Right lobe of liver (tissue), 6 donors: ENCODE data around the gene LRRC1. TPM values are rescaled to one million over a fixed set of nuclear protein-coding genes. Genes with fewer than 3 reads are reported as not detected.
"Not testable (repeated sequence)": the region's sequence is repeated elsewhere in the genome, so short reads cannot be mapped to it uniquely, and the experiment has no call there.

ENCODE experiments used
- ATAC-seq, 4 donors: fragments of 200-7000 bp; cut with Tn5 transposase; one replicate each; pipeline ENCODE4 v1.9.1; 2020; ENCODE audit warnings: mild to moderate bottlenecking in 4 of 4, moderate library complexity in 4 of 4
- DNase-seq, 3 donors: peaks; one replicate each; pipeline ENCODE4 v3.0.0-alpha.2; 2020
- H3K27ac ChIP-seq, 3 donors: fragments of 200-600 bp; one replicate each; pipeline ENCODE4 v1.8.0; 2022
- H3K27me3 ChIP-seq, 2 donors: fragments of 200-600 bp; one replicate each; pipeline ENCODE4 v1.8.0; 2022
- H3K36me3 ChIP-seq, 4 donors: fragments of 200-600 bp; sonication (generic) in 1 of 4; one replicate each; pipeline versions ENCODE4 v1.5.1 to v1.8.0; 2017 to 2022; ENCODE audit warnings: control low read depth in 1 of 4
- H3K4me1 ChIP-seq, 4 donors: fragments of 200-600 bp; sonication (generic) in 1 of 4; one replicate each; pipeline versions ENCODE4 v1.5.1 to v1.8.0; 2017 to 2022; ENCODE audit warnings: control low read depth in 1 of 4
- H3K4me3 ChIP-seq, 3 donors: fragments of 200-600 bp; one replicate each; pipeline ENCODE4 v1.8.0; 2022
- H3K9me3 ChIP-seq, 4 donors: fragments of 200-600 bp; sonication (generic) in 1 of 4; one replicate each; pipeline versions ENCODE4 v1.5.1 to v1.8.0; 2017 to 2022; ENCODE audit warnings: control low read depth in 1 of 4
- CTCF ChIP-seq, 4 donors: fragments of 200-600 bp in 3 of 4; fragments of 450-650 bp in 1 of 4; IDR thresholded peaks; one replicate each; pipeline versions ENCODE4 v1.5.1 to v1.8.0; 2016 to 2022; ENCODE audit warnings: antibody characterized with exemption in 4 of 4, mild to moderate bottlenecking in 2 of 4
- POLR2A ChIP-seq: fragments of 450-650 bp; IDR thresholded peaks from one replicate; pipeline ENCODE4 v1.6.1; 2017; ENCODE audit warnings: antibody characterized with exemption, mild to moderate bottlenecking
- WGBS: methylation state at CpG from one replicate; pipeline ENCODE4 v1.1.6; 2018; ENCODE audit warnings: low coverage, low lambda C conversion rate; ENCODE audit not compliant: insufficient coverage; ENCODE audit errors: missing lambda C conversion rate; 5-methylcytosine and 5-hydroxymethylcytosine counted together
- intact Hi-C, 2 donors: fragments of 100-400 bp; cut with DNase I; formaldehyde crosslinking; loops; one replicate each; pipeline versions ENCODE4 v1.11.2 to v1.14.1; 2022
- total RNA-seq, 6 experiments: library from RNA; depleted of rRNA in 2 of 6; stranded (reverse); fragments of >200 nt in 2 of 6; fragmentation: NEBNext Ultra II Directional in 3 of 6; extraction: Animal tissue kit (Norgen Biotek cat#: 25700) in 3 of 6; gene quantifications; one replicate each; pipeline versions ENCODE4 v1.1.0 to v1.2.4, GENCODE V29; 2016 to 2023
- donor health status: DM: no; HTN: yes; CAD: no.
- donor health status: DM: no; HTN: no; CAD: no.
- donor health status: DM: no; HTN: no; CAD: no.
- donor health status: DM: no; HTN: yes; CAD: no.
- donor health status: DM: no; HTN: yes; CAD: no.

LRRC1 gene
- total RNA-seq, 6 experiments from 2014 or later: 0.46 to 3.2 (median 1.4) TPM

DNA sequence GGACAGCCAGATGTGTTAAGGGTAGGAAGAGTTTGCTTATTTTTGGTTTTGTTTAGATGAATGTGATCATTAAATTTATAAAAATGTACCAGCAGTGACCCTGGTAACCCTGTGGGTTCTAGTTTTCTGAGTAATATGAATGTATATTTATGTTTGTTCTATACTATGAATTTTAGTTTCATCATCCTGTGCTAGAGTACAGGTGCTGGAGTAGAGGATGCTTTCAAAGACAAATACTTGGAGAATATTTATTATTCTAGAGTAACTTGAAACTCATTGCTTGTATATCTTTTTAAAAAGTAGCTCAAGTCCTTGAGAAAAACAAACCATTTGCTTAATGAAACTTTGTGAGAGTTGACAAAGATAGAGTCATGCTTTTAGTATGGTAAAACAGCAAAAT lies 7.8 kb downstream of the LRRC1 start:
- DNase-seq: no peak
- H3K4me3 ChIP-seq: no peak overlapping the region
- H3K9me3 ChIP-seq: no peaks in the 10 kb centered on the region
- no peak for ATAC-seq
- TF ChIP-seq POLR2A (no peak), CTCF (IDR thresholded peaks at IDR 0.05) (no peak)
- no peaks in the 10 kb centered on the region for H3K36me3 ChIP-seq
- intact Hi-C loops: no loop called here
- no peaks in the 10 kb centered on the region for H3K4me1 ChIP-seq
- no peaks in the 10 kb centered on the region for H3K27me3 ChIP-seq
- no peak overlapping the region for H3K27ac ChIP-seq

GRCh38 chr6:53803081-53803860 lies 8.5 kb downstream of the LRRC1 start:
- H3K9me3 ChIP-seq: no peaks in the 10 kb centered on the region
- no peaks in the 10 kb centered on the region for H3K36me3 ChIP-seq
- ATAC-seq (no peak), DNase-seq (no peak)
- H3K4me1 ChIP-seq: no peaks in the 10 kb centered on the region
- 60% methylated on average over 5 of the region's 6 CpGs for WGBS
- intact Hi-C loops: no loop called here
- H3K4me3 ChIP-seq: no peak overlapping the region
- no peaks in the 10 kb centered on the region for H3K27me3 ChIP-seq
- H3K27ac ChIP-seq: no peak overlapping the region
- TF ChIP-seq POLR2A (no peak), CTCF (IDR thresholded peaks at IDR 0.05) (no peak)

DNA sequence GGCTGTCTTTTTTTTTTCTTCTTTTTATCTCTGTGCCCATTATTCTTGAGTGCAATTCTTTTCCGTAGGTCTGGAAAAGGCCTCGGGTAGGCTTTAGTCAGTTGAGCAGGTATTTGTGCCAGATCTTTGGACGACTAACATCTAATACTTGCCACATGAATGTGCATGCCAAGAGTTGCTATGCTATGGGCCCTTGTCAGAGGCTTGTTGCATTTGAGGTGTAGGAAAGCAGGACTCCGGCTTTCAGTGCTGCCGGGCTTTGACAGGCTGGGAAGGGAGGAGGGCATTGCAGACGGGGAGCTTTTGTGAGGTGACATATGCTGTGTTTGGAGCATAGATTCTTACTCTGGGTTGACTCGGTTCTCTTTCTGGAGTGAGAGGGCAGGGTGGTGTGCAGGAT lies 10.2 kb downstream of the LRRC1 start:
- no peak for ATAC-seq
- 80% methylated on average over 4 of the region's 7 CpGs for WGBS
- intact Hi-C loops: no loop called here

DNA sequence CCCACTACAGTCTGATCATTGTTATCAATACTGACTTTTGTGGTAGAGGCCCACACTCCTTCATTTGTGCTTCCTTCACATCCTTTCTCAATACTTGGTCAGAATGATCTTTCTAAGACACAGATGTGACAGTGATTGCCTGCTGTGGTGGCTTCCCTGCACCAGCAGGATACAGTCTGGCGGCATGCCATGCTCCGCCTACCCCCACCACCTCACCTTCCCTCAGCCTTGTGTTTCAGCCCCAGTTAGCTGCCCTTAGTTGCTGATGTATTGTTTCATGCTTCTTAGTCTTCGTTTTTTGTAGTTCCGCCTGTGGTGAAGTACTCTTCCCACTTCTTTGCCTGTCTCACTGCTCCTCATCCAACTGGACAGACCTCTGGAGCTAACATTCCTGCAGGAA lies 10.9 kb downstream of the LRRC1 start:
- TF ChIP-seq CTCF (IDR thresholded peaks at IDR 0.05) (no peak), POLR2A (no peak)
- intact Hi-C loops: no loop called here
- no peak for DNase-seq
- Histone ChIP-seq H3K36me3 (no peaks in the 10 kb centered on the region), H3K27me3 (no peaks in the 10 kb centered on the region), H3K9me3 (no peaks in the 10 kb centered on the region), H3K4me3 (no peak overlapping the region), H3K4me1 (no peaks in the 10 kb centered on the region), H3K27ac (no peak overlapping the region)
- ATAC-seq: no peak
- WGBS: 65% methylated on average over 4 of the region's 4 CpGs

More for the DNA sequence above, 10.2 kb downstream of the LRRC1 start:
- TF ChIP-seq CTCF (IDR thresholded peaks at IDR 0.05): no peak
- TF ChIP-seq POLR2A: no peak
- DNase-seq: no peak
- no peak overlapping the region for H3K4me3 ChIP-seq
- H3K4me1 ChIP-seq: no peaks in the 10 kb centered on the region
- H3K36me3 ChIP-seq: no peaks in the 10 kb centered on the region
- H3K9me3 ChIP-seq: no peaks in the 10 kb centered on the region
- no peaks in the 10 kb centered on the region for H3K27me3 ChIP-seq
- no peak overlapping the region for H3K27ac ChIP-seq

GRCh38 chr6:53807606-53808005 lies 12.8 kb downstream of the LRRC1 start:
- H3K27ac ChIP-seq, H3K9me3 ChIP-seq, H3K4me3 ChIP-seq, intact Hi-C loops, H3K4me1 ChIP-seq, DNase-seq, ATAC-seq, H3K36me3 ChIP-seq, H3K27me3 ChIP-seq: not testable (repeated sequence)
- WGBS: 82% methylated on average over 3 of the region's 6 CpGs
